GM21528 (cell line): ENCODE measurements around the gene HARS1.
"Not testable (repeated sequence)": the region's sequence is repeated elsewhere in the genome, so short reads cannot be mapped to it uniquely, and the experiment has no call there.

ENCODE experiments used
- ATAC-seq: cut with Tn5 transposase; IDR thresholded peaks from one replicate; pipeline ENCODE4 v1.9.1; 2021; ENCODE audit warnings: mild to moderate bottlenecking, moderate library complexity; ENCODE audit not compliant: unreplicated experiment, low FRiP score

Gene HARS1

DNA sequence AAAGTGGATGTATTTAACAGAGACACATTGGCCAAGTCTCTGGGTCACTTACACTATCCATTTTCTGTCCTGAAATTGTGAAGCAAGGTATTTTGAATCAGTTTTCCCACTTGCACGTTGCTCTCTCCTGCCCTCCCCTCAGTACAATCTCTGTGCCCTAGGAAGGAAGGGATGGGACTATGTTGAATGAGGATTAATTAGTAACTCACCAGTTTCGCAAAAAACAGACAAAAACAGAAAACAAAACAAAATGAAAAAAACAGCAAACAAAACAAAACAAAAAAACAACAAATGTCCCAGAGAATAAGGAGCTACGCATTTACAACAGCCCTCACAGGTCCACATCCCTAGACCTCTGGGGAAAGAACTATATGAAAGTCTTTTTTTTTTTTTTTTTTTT lies 57.1 kb downstream of the HARS1 start:
- no peak for ATAC-seq

DNA sequence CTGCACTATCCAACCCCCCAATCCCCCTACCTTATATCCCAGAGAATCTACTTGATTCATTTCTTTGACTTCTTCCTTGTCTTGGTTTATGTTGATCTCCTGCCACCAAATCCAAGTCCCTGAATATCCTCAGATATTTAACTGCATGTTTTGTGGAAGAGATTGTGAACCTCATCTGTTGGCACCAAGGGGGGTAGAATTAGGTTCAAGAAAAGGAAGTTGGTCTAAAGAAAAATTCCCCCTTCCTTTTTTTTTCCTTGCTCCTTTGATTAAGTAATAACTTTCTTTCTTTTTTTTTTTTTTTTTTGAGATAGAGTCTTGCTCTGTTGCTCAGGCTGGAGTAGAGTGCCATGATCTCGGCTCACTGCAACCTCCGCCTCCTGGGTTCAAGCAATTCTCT lies 57.7 kb downstream of the HARS1 start:
- ATAC-seq = no peak

DNA sequence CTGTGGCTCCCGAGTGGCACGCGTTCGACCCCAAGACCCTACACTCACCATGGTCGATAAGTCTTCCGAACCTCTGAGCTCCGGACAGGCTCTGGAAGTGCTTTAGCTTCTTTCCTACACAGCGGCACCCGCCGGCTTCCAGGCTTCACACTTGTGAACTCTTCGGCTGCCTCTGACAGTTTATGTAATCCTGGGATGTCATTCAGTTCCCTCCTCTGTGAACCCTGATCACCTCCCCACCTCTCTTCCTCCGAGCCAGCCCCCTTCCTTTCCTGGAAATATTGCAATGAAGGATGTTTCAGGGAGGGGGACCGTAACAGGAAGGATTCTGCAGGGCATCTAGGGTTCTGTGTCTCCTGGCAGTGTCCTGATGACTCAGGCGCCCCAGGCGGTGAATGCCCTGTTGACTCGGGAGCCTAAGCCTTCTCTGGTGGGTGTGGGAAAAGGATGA lies 58.1 kb downstream of the HARS1 start, which contains the start of gene CD14:
CD14 (minus strand) TSS at position 155 of the 451 bp plus-strand sequence; CDS start at position 51, 104 bp downstream.
- no peak for ATAC-seq

DNA sequence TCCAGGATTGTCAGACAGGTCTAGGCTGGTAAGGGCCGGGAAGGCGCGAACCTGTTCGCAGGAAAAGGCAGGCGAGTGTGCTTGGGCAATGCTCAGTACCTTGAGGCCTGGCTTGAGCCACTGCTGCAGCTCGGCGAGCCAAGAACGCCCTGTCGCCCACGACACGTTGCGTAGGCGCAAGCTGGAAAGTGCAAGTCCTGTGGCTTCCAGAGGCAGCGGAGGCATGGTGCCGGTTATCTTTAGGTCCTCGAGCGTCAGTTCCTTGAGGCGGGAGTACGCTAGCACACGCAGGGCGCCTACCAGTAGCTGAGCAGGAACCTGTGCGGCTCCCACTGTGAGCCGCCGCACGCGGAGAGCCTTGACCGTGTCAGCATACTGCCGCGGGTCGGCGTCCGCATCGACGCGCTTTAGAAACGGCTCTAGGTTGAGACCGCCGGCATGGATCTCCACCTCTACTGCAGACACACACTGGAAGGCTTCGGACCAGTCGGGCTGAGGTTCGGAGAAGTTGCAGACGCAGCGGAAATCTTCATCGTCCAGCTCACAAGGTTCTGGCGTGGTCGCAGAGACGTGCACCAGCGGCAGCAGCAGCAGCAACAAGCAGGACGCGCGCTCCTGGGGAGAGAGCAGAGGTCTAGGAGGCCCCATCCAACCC lies 58.7 kb downstream of the HARS1 start:
- peak; percentile 61 for ATAC-seq

DNA sequence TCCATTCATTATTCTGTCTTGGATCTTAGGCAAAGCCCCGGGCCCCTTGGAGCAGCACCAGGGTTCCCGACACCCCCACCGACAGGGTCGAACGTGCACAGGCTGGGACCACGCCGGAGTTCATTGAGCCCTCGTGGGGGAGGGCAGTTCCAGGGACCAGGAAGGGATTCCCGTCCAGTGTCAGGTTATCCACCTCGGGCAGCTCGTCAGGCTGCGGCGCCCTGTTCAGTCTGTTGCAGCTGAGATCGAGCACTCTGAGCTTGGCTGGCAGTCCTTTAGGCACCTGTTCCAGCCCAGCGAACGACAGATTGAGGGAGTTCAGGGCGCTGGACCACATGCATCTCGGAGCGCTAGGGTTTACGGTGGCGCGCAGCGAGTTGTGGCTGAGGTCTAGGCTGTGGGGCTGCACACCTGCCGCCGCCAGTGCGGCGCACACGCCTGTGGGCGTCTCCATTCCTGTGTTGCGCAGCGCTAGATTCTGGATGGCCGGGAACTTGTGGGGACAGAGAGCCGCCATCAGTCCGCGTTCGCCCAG lies 59.3 kb downstream of the HARS1 start:
- peak; percentile 52 for ATAC-seq

DNA sequence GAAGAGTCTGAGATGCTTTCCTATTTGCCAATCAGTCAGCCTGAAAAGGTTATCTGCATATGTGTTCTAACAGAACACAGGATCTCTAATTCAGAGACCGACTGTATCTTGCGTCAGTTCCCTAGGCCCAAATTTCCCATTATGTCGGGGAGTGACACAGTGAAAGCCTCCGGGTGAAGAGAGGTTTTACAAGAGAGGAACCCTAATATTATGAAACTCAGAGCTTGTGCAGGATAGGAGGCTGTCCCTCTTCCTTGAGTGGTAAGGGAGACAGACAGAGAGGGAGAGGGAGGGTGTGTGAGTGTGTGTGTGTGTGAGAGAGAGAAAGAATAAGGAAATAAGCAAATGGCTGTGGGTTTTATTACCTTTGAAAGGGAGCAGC lies 60.1 kb downstream of the HARS1 start:
- ATAC-seq = no peak

DNA sequence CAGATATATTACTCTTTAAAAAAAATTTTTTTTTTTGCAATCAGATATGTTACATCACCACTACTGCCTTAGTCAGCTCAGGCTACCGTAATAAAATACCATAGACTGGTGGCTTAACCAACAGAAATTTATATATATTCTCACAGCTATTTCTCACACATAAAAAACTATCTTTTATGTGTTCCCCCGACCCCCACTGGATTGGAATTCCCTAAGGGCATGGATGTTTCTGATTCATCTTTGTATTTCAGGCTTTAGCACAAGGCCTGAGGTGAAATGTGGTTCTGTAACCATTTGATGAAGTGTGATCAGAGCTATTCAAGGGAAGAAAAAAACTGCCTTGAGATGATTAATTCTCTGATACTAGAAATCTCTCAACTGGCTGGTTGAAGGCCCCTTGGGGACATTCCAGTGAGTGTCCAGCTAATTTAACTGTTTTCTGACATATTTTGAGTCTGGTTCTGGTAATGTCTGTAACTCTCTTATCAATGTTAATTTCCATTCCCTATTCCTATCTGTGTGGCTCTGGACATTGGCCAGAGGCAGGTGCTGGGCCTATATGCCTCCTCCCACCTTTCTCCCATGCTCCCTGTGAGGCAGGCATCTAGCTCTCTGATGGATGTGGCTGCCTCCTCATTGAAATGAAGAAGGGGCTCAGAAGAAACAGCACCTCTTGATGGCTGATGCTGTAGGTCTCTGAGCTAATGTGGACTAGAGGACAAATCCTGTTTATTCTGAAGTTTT lies 60.7 kb downstream of the HARS1 start:
- ATAC-seq = no peak

DNA sequence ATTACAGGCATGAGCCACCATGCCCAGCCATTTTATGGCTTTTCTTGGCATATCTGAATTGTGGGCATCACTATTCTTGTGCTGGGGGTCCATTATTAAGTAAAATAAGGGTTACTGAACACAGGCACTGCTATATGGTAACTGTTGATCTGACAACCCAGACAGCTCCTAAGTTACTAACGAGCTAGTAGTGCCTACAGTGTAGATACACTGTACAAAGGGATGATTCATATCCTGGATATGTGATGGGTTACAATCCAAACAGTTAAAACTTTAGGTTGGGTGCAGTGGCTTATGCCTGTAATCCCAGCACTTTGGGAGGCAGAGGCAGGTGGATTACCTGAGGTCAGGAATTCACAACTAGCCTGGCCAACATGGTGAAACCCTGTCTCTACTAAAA lies 62.5 kb downstream of the HARS1 start:
- ATAC-seq = no peak

DNA sequence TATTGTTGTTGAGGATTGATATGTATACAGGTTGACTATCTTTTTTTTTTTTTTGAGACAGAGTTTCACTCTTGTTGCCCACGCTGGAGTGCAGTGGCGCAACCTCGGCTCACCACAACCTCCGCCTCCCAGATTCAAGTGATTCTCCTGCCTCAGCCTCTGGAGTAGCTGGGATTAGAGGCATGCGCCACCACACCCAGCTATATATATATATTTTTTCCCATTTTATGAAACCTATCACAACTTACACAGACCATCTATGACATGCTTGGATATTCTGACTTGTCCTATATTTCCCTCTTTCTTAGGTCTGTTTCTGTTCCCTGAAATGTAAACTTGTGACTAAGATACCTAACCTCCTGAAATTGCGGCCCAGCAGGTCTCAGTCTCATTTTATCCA lies 63.2 kb downstream of the HARS1 start:
- ATAC-seq = no peak

DNA sequence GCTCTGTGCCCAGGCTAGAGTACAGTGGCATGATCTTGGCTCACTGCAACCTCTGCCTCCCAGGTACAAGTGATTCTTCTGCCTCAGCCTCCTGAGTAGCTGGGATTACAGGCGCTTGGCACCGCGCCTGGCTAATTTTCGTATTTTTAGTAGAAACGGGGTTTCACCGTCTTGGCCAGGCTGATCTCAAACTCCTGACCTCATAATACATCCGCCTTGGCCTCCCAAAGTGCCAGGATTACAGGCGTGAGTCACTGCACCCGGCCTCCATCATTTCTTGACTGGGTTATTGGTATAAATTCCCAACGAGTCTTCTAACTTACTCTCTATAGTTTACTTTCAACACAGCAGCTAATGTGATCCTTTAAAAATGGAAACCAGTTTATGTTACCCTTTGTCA lies 66.3 kb downstream of the HARS1 start:
- ATAC-seq = not testable (repeated sequence)
